Activated CD8-positive, alpha-beta T cell treated with anti-CD3 and anti-CD28 coated beads for 36 hours (primary cell): Measurements from ENCODE around the gene MCEMP1. TPM values are rescaled to one million over a fixed set of nuclear protein-coding genes. Genes with fewer than 3 reads are reported as not detected.

ENCODE experiments used
- ATAC-seq: fragments of 200-7000 bp; cut with Tn5 transposase; one replicate; pipeline ENCODE4 v1.10.0; 2021; ENCODE audit warnings: mild to moderate bottlenecking, moderate library complexity
- CTCF ChIA-PET: fragments of 350-600 bp; sonication (Branson Sonifier 250); formaldehyde crosslinking; loops from one replicate; lab custom pipeline; 2021; ENCODE audit warnings: antibody characterized with exemption; lab: Charles Lee
- POLR2A ChIA-PET: fragments of 350-600 bp; sonication (Branson Sonifier 250); formaldehyde crosslinking; loops from one replicate; lab custom pipeline; 2021; ENCODE audit warnings: antibody characterized with exemption; lab: Charles Lee
- DNase-seq: peaks from one replicate; pipeline ENCODE4 v3.0.0-alpha.2; 2020
- H3K27ac Mint-ChIP-seq: one replicate; pipeline ENCODE4 v1.8.0; 2021; ENCODE audit warnings: mild to moderate bottlenecking, mixed read lengths
- H3K27me3 Mint-ChIP-seq: one replicate; pipeline ENCODE4 v1.8.0; 2021; ENCODE audit warnings: mixed read lengths
- H3K36me3 Mint-ChIP-seq: one replicate; pipeline ENCODE4 v1.8.0; 2021; ENCODE audit warnings: low read depth, mixed read lengths
- H3K4me1 Mint-ChIP-seq: one replicate; pipeline ENCODE4 v1.8.0; 2021; ENCODE audit warnings: low read depth, mixed read lengths
- H3K4me3 Mint-ChIP-seq: one replicate; pipeline ENCODE4 v1.8.0; 2021; ENCODE audit warnings: mild to moderate bottlenecking, moderate library complexity, mixed read lengths
- H3K9me3 Mint-ChIP-seq: one replicate; pipeline ENCODE4 v1.8.0; 2021; ENCODE audit warnings: mixed read lengths
- intact Hi-C: fragments of 100-400 bp; cut with micrococcal nuclease; formaldehyde crosslinking; loops from one replicate; pipeline ENCODE4 v1.10.0; 2022
- total RNA-seq, 2 experiments: library from RNA; stranded (reverse); gene quantifications; one replicate each; pipeline ENCODE4 v1.2.3, GENCODE V29; 2021
- TF ChIP-seq, protein P1 (sequence below): fragments of 200-600 bp; IDR thresholded peaks from one replicate; pipeline ENCODE4 v1.8.0; 2022; ENCODE audit warnings: antibody characterized with exemption, mild to moderate bottlenecking

The MCEMP1 gene
- total RNA-seq, 2 experiments from 2014 or later, result not detected

DNA sequence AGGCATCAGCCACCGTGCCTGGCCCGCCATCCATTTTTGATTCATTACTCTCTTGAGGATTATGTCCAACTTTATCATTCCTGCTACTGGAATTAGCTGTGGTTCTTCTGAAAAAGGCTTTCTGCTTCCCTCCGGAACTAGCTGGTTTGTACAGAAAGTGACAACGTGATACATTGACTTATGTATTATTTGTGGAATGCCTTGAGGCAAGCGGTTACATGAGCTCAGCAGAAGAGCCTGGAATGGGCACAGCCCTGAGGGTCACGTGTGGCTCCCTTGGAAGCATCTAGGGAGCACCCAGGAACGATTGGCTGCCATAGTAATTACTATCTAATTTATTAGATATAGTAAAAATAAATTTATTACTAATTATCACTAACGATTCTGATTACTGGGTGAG is 22.5 kb upstream of the MCEMP1 start:
- Mint-ChIP-seq H3K27me3 (no peaks in the 10 kb centered on the region), H3K27ac (no peak overlapping the region), H3K4me1 (peaks cover 41% of the 10 kb centered on the region), H3K9me3 (no peaks in the 10 kb centered on the region), H3K4me3 (no peak overlapping the region), H3K36me3 (no peaks in the 10 kb centered on the region)
- intact Hi-C loops, result loop anchor here (5.0 kb wide), 1 partner anchor 143 kb away; no protein-coding TSS in a partner anchor
- ChIA-PET POLR2A (interaction anchor here (1.0 to 1.6 kb wide), 2 partner anchors 16 to 27 kb away, joined by 3 to 4 read pairs; partner anchors contain the start of gene TRAPPC5), CTCF (interaction anchor here (1.5 to 7.8 kb wide), 3 partner anchors 26 to 87 kb away, joined by 4 to 74 read pairs (median 14); partner anchors contain the start of gene TRAPPC5)
- DNase-seq, result no peak
- TF ChIP-seq, protein P1, sequence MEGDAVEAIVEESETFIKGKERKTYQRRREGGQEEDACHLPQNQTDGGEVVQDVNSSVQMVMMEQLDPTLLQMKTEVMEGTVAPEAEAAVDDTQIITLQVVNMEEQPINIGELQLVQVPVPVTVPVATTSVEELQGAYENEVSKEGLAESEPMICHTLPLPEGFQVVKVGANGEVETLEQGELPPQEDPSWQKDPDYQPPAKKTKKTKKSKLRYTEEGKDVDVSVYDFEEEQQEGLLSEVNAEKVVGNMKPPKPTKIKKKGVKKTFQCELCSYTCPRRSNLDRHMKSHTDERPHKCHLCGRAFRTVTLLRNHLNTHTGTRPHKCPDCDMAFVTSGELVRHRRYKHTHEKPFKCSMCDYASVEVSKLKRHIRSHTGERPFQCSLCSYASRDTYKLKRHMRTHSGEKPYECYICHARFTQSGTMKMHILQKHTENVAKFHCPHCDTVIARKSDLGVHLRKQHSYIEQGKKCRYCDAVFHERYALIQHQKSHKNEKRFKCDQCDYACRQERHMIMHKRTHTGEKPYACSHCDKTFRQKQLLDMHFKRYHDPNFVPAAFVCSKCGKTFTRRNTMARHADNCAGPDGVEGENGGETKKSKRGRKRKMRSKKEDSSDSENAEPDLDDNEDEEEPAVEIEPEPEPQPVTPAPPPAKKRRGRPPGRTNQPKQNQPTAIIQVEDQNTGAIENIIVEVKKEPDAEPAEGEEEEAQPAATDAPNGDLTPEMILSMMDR, result no peak
- no peak for ATAC-seq

DNA sequence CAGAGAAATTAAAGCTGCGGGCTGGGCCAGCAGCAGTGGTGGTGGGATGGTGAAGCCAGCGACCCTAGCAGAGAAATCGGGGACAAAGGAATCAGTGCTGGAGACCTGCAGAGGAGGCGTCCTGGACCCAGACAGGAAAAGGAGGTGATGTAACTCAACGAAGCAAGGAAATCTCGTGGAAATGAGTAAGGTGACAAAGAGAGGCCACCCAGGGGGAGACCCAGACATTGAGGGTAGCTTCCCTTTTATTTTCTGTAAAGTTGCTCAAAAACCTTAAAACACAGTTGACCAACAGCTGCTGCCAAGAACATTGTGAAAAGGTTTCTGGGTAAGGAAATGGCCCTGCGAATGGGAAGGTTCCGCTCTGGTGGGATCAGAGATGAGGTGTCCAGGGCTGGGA is 21.3 kb upstream of the MCEMP1 start:
- Mint-ChIP-seq H3K27me3 (no peaks in the 10 kb centered on the region), H3K9me3 (no peaks in the 10 kb centered on the region), H3K4me1 (peaks cover 41% of the 10 kb centered on the region), H3K4me3 (no peak overlapping the region), H3K36me3 (no peaks in the 10 kb centered on the region), H3K27ac (peak overlapping the region; percentile 42)
- CTCF ChIA-PET, result interaction anchor here (2.2 to 7.8 kb wide), 3 partner anchors 25 to 144 kb away, joined by 10 to 74 read pairs (median 14); partner anchors contain the start of gene TRAPPC5
- ATAC-seq, result no peak
- TF ChIP-seq, protein P1, result no peak
- POLR2A ChIA-PET, result interaction anchor here (1.5 kb wide), 1 partner anchor 26 kb away, joined by 3 read pairs; no protein-coding TSS in a partner anchor
- intact Hi-C loops, result no loop called here
- DNase-seq, result no peak

DNA sequence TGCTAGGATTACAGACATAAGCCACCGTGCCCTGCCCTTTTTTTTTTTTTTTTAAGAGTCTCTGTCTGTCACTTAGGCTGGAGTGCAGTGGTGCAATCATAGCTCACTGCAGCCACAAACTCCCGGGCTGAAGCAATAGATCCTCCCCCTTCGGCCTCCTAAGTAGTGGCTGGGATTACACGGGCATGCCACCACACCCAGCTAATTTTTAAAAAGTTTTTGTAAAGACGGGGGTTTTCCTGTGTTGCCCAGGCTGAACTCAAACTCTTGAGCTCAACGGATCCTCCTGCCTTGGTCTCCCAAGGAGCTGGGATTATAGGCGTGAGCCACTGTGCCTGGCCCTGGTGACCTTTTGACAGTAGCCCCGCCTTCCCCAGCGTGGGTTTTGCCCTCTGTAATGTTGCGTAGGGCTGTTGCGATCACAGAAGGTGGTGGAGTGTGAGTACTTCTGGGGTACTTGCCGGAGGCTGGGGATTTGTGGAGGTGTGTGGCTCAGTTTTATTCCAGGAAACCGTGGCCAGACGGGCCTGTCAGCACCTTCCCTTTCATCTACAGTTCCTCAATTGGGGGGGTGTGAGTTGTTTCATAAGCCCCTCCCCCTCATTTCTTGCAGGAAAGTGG is 19.6 kb upstream of the MCEMP1 start:
- ChIA-PET POLR2A (interaction anchor here (1.5 to 1.8 kb wide), 2 partner anchors 13 to 14 kb away, joined by 3 to 11 read pairs; partner anchors contain the start of gene RETN), CTCF (interaction anchor here (1.4 to 7.8 kb wide), 5 partner anchors 21 to 143 kb away, joined by 3 to 74 read pairs (median 10); partner anchors contain the start of gene TRAPPC5)

DNA sequence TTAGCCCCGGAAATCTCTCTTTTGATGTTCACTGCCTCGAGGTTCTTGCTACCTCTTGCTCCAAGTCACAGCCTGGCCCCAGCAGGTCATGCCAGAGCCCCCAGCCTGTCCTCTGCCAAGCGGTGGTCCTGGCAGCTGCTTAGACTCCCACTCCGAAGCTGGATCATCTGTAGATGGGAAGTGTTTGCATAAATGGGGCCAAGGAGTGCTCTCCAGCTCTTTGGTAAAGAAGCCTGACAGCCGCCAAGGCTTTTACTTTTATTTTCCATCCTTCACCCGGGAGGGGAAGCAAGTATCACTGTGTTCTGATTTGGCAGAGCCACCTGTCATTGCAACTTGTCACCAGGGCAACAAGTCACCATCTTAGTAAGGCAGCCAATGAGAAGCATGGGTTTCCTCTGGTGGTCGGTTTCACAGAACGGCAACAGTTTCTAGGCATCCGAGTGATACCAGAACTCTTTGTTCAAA is 18.6 kb upstream of the MCEMP1 start:
- H3K9me3 Mint-ChIP-seq, result no peaks in the 10 kb centered on the region
- H3K27ac Mint-ChIP-seq, result peak overlapping the region; percentile 78
- peak overlapping the region; percentile 68 for H3K4me3 Mint-ChIP-seq
- peaks cover 30% of the 10 kb centered on the region for H3K4me1 Mint-ChIP-seq
- peaks cover 2% of the 10 kb centered on the region for H3K27me3 Mint-ChIP-seq
- TF ChIP-seq, protein P1, result no peak
- POLR2A ChIA-PET, result interaction anchor here (0.6 to 1.8 kb wide), 4 partner anchors 12 to 140 kb away, joined by 3 to 11 read pairs (median 4); partner anchors contain the start of gene RETN
- ATAC-seq (peak; percentile 80), DNase-seq (peak; percentile 78)
- intact Hi-C loops, result no loop called here
- CTCF ChIA-PET, result interaction anchor here (1.6 kb wide), 1 partner anchor 23 kb away, joined by 9 read pairs; the partner anchor contains the start of gene TRAPPC5
- no peaks in the 10 kb centered on the region for H3K36me3 Mint-ChIP-seq

More for the DNA sequence above, 19.6 kb upstream of the MCEMP1 start:
- intact Hi-C loops, result no loop called here
- Mint-ChIP-seq H3K27me3 (peaks cover 2% of the 10 kb centered on the region), H3K4me3 (peak overlapping the region; percentile 68), H3K27ac (peak overlapping the region; percentile 78), H3K9me3 (no peaks in the 10 kb centered on the region), H3K36me3 (no peaks in the 10 kb centered on the region), H3K4me1 (peaks cover 37% of the 10 kb centered on the region)
- TF ChIP-seq, protein P1, result no peak
- ATAC-seq (peak; percentile 87), DNase-seq (peak; percentile 91)
